Keratinocyte (primary cell): ENCODE results near the gene GEMIN5.

Experiments
- CTCF ChIP-seq, 3 experiments: IDR thresholded peaks in 1 of 3; conservative IDR thresholded peaks in 1 of 3; optimal IDR thresholded peaks in 1 of 3; 2 replicates in 2 of 3; 3 replicates in 1 of 3; pipeline versions ENCODE3 to v1.5.1; 2011; ENCODE audit warnings: low read length in 3 of 3, mild to moderate bottlenecking in 3 of 3, moderate library complexity in 2 of 3, control low read depth in 1 of 3, inconsistent platforms in 1 of 3; ENCODE audit not compliant: insufficient read depth in 2 of 3; ENCODE audit errors: extremely low read depth in 1 of 3
- EZH2 ChIP-seq: IDR thresholded peaks from one replicate; pipeline ENCODE4 v1.6.1; 2012; ENCODE audit warnings: inconsistent platforms, mild to moderate bottlenecking, low read length, moderate library complexity

- TF ChIP-seq CTCF (optimal IDR thresholded peaks at IDR 0.05 in 1 of 3, IDR thresholded peaks at IDR 0.05 in 1 of 3, conservative IDR thresholded peaks at IDR 0.05 in 1 of 3; ENCODE audit: extremely low read depth in 1 of 3, insufficient read depth in 2 of 3, low read length in 3 of 3) (no peak), EZH2 (no peak)
Measured at GRCh38 chr5:154851351-154851750, 86.7 kb downstream of the GEMIN5 start.
